ENCODE results near the gene ERCC1. TPM values are rescaled to one million over a fixed set of nuclear protein-coding genes. Genes with fewer than 3 reads are reported as not detected.

The ERCC1 gene
- total RNA-seq, 2 donors from 2014 or later, result 99.8 to 224 TPM

DNA sequence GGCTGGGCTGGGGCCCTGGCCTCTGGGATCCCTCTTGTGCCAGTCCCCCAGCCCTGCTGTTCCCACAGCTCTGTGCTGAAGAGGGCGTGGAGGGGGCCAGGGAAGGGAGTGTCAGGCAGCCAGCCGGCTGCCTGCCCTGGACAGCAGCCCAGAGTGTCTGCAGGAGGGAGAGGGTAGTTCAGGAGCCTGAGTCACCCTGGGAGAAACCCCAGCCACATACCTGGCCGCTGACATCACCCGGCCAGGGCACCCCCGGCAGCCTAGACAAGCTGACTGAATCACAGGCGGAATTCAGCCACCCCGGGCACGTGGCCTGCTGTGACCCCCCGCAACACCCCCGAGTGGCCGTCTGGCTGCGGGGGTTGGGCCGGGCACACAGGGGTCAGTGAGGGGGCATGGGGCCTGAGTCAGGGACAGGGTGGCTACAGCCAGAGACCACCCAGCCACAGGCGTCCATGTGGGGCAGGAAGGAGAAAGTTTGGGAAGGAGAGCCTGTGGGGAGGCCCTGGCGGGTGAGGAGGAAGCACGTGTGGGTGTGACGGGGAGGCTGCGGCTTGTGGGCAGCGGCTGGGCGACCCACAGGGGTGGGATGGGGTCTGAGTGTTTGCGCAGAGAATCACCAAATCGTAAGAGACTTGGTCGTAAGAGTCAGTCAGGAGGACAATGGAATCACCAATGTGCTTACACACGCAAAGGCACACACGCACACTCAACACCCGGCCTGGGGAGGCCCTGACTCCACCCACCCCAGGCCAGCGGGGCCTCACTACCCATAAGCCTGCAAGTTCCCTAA lies 32.2 kb upstream of the ERCC1 start:
- H3K27ac ChIP-seq, result peak overlapping the region; percentile 85 to 87
- peak; percentile 92 for DNase-seq (ENCODE audit: low spot score)
- peak overlapping the region; percentile 66 for H3K4me3 ChIP-seq
- H3K36me3 ChIP-seq, result no peaks in the 10 kb centered on the region
- TF ChIP-seq, protein P1, sequence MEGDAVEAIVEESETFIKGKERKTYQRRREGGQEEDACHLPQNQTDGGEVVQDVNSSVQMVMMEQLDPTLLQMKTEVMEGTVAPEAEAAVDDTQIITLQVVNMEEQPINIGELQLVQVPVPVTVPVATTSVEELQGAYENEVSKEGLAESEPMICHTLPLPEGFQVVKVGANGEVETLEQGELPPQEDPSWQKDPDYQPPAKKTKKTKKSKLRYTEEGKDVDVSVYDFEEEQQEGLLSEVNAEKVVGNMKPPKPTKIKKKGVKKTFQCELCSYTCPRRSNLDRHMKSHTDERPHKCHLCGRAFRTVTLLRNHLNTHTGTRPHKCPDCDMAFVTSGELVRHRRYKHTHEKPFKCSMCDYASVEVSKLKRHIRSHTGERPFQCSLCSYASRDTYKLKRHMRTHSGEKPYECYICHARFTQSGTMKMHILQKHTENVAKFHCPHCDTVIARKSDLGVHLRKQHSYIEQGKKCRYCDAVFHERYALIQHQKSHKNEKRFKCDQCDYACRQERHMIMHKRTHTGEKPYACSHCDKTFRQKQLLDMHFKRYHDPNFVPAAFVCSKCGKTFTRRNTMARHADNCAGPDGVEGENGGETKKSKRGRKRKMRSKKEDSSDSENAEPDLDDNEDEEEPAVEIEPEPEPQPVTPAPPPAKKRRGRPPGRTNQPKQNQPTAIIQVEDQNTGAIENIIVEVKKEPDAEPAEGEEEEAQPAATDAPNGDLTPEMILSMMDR (IDR thresholded peaks at IDR 0.05), result peak; percentile 32
- H3K4me1 ChIP-seq (ENCODE audit: control insufficient read depth in 1 of 2, low read depth in 2 of 2), result peaks cover 25 to 37% of the 10 kb centered on the region in 2 donors
- no peaks in the 10 kb centered on the region for H3K9me3 ChIP-seq
- no peaks in the 10 kb centered on the region for H3K27me3 ChIP-seq (replicated peaks; ENCODE audit: insufficient read depth)
- ATAC-seq (ENCODE audit: insufficient number of reproducible peaks, low FRiP score, low read depth), result peak; percentile 90

DNA sequence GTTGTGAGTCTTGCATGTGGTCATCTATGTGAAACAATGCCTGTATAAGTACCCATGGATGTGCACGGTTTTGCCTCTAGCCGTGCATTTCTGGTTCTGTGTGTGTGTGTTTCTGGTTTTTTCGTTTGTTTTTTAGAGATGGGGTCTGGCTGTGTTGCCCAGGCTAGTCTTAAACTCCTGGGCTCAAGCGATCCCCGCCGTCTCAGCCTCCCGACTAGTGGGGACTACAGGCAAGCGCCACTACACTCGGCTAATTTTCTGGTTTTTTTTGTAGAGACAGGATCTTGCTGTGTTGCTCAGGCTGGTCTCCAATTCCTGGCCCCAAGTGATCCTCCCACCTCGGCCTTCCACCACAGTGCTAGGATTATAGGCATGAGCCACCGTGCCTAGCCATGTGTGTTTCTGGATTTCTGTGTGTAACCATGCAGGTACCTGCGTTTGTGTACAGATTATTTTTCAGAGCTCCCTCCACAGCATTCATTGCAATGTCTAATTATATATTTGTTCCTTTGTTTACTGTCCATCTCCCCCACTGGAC lies 28.2 kb upstream of the ERCC1 start:
- Histone ChIP-seq H3K36me3 (no peaks in the 10 kb centered on the region), H3K4me1 (ENCODE audit: control insufficient read depth in 1 of 2, low read depth in 2 of 2) (peaks cover 33 to 47% of the 10 kb centered on the region in 2 donors), H3K9me3 (no peaks in the 10 kb centered on the region), H3K4me3 (no peak overlapping the region), H3K27ac (peak overlapping the region in 1 of 2 donors; percentile 73), H3K27me3 (replicated peaks; ENCODE audit: insufficient read depth) (no peaks in the 10 kb centered on the region)
- TF ChIP-seq, protein P1 (IDR thresholded peaks at IDR 0.05), result no peak
- ATAC-seq (ENCODE audit: insufficient number of reproducible peaks, low FRiP score, low read depth) (no peak), DNase-seq (ENCODE audit: low spot score) (no peak)

DNA sequence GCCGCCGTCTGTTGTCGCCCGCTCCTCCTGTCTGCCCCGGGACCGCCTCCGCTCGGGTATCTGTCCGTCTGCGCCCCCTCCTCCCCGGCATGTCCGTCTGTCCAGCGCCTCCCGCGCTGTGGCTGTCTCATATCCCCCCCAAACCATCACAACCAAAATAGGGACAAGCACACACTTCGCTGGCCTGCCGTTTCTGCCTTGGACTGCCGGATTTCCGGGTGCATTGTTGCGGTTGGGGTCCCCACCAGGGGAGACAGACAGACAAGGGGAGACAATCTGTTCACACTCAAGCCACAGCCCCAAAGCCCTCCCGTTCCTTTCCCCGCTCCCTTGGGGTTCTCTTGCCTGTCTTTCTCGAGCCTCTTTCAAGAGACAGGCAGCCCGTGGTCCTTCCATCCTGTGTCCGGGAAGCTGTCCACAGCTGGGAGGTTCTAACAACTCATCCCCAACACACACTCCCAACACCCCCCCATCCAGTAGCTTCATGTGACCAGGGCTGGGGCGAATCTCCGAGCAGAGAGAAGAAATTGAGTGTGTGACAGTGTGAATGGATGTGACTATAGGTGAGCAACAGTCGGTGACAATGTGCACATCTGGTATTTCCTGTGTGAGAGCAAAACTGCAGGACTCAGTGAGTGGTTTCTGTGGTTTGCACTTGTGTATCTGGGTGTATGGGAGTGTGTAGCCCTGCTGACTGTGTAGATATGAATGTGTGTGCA lies 27.6 kb upstream of the ERCC1 start:
- Histone ChIP-seq H3K4me3 (peak overlapping the region; percentile 83), H3K36me3 (no peaks in the 10 kb centered on the region), H3K9me3 (no peaks in the 10 kb centered on the region), H3K27ac (peak overlapping the region; percentile 73 to 78), H3K4me1 (ENCODE audit: control insufficient read depth in 1 of 2, low read depth in 2 of 2) (peaks cover 30 to 45% of the 10 kb centered on the region in 2 donors), H3K27me3 (replicated peaks; ENCODE audit: insufficient read depth) (no peaks in the 10 kb centered on the region)
- ATAC-seq (ENCODE audit: insufficient number of reproducible peaks, low FRiP score, low read depth) (no peak), DNase-seq (ENCODE audit: low spot score) (no peak)
- TF ChIP-seq, protein P1 (IDR thresholded peaks at IDR 0.05), result no peak

GRCh38 chr19:45450012-45450333 lies 26.3 kb upstream of the ERCC1 start:
- Histone ChIP-seq H3K9me3 (no peaks in the 10 kb centered on the region), H3K36me3 (no peaks in the 10 kb centered on the region), H3K27ac (peak overlapping the region in 1 of 2 donors; percentile 71), H3K27me3 (replicated peaks; ENCODE audit: insufficient read depth) (no peaks in the 10 kb centered on the region), H3K4me1 (ENCODE audit: control insufficient read depth in 1 of 2, low read depth in 2 of 2) (peaks cover 17 to 33% of the 10 kb centered on the region in 2 donors), H3K4me3 (peak overlapping the region; percentile 83)
- DNase-seq (ENCODE audit: low spot score) (no peak), ATAC-seq (ENCODE audit: insufficient number of reproducible peaks, low FRiP score, low read depth) (no peak)
- TF ChIP-seq, protein P1 (IDR thresholded peaks at IDR 0.05), result no peak

- ATAC-seq (ENCODE audit: insufficient number of reproducible peaks, low FRiP score, low read depth) (no peak), DNase-seq (ENCODE audit: low spot score) (no peak)
- Histone ChIP-seq H3K27me3 (replicated peaks; ENCODE audit: insufficient read depth) (no peaks in the 10 kb centered on the region), H3K36me3 (no peaks in the 10 kb centered on the region), H3K9me3 (no peaks in the 10 kb centered on the region), H3K4me3 (no peak overlapping the region), H3K27ac (no peak overlapping the region), H3K4me1 (ENCODE audit: control insufficient read depth in 1 of 2, low read depth in 2 of 2) (peaks cover 11 to 28% of the 10 kb centered on the region in 2 donors)
- TF ChIP-seq, protein P1 (IDR thresholded peaks at IDR 0.05), result no peak
Measured at GRCh38 chr19:45448887-45449299, 25.2 kb upstream of the ERCC1 start.

Measured in thoracic aorta (tissue), 2 donors.